A673 (cell line): ENCODE results near the gene MCM7. TPM values are rescaled to one million over a fixed set of nuclear protein-coding genes. Genes with fewer than 3 reads are reported as not detected.

Experiments used
- BruUV-seq: library from RNA; stranded (reverse); fragments of 400-500 nt; replicated peaks from 2 replicates; lab custom pipeline; 2021; lab: Mats Ljungman, UMichigan
- CTCF ChIA-PET: fragments of 300-600 bp; sonication (Branson Sonifier 250); formaldehyde crosslinking; loops from one replicate; lab custom pipeline; 2022; ENCODE audit warnings: antibody characterized with exemption; lab: Charles Lee
- POLR2A ChIA-PET: fragments of 300-600 bp; sonication (Branson Sonifier 250); formaldehyde crosslinking; loops from one replicate; lab custom pipeline; 2022; ENCODE audit warnings: antibody characterized with exemption; ENCODE audit not compliant: low non-redundant PET; lab: Charles Lee
- DNase-seq: peaks from one replicate; pipeline ENCODE4 v3.0.0-alpha.2; 2015; ENCODE audit warnings: low spot score
- H3K27ac ChIP-seq: fragments of 200-600 bp; sonication (generic); 2 replicates; pipeline ENCODE4 v1.5.1; 2016; ENCODE audit warnings: mixed run types, low read depth, mild to moderate bottlenecking, mixed read lengths, antibody characterized with exemption, low read length; ENCODE audit not compliant: poor library complexity, severe bottlenecking
- H3K27me3 ChIP-seq: fragments of 200-600 bp; sonication (generic); replicated peaks from 2 replicates; pipeline ENCODE4 v1.6.1; 2017; ENCODE audit warnings: mixed run types, low read depth, mild to moderate bottlenecking, mixed read lengths, antibody characterized with exemption, low read length; ENCODE audit not compliant: insufficient read depth, poor library complexity
- H3K36me3 ChIP-seq: fragments of 200-600 bp; sonication (generic); 2 replicates; pipeline ENCODE4 v1.6.1; 2016; ENCODE audit warnings: mixed run types, mild to moderate bottlenecking, mixed read lengths, antibody characterized with exemption, low read length; ENCODE audit not compliant: insufficient read depth, poor library complexity, severe bottlenecking
- H3K4me1 ChIP-seq: fragments of 200-600 bp; sonication (generic); 2 replicates; pipeline ENCODE4 v1.6.1; 2017; ENCODE audit warnings: mixed run types, mild to moderate bottlenecking, mixed read lengths, antibody characterized with exemption, low read length; ENCODE audit not compliant: insufficient read depth, poor library complexity, severe bottlenecking
- H3K4me3 ChIP-seq: fragments of 200-600 bp; sonication (generic); 2 replicates; pipeline ENCODE4 v1.5.1; 2016; ENCODE audit warnings: low read depth, mixed run types, mild to moderate bottlenecking, mixed read lengths, low read length; ENCODE audit not compliant: poor library complexity, severe bottlenecking
- H3K9me3 ChIP-seq: fragments of 200-600 bp; sonication (generic); 2 replicates; pipeline ENCODE4 v1.6.1; 2016; ENCODE audit warnings: mixed run types, low read depth, mild to moderate bottlenecking, mixed read lengths, antibody characterized with exemption, low read length; ENCODE audit not compliant: poor library complexity, severe bottlenecking
- CTCF ChIP-seq: fragments of 300-800, 200-600 bp; sonication (generic); conservative IDR thresholded peaks from 2 replicates; pipeline ENCODE4 v1.5.1; 2017; ENCODE audit warnings: low read depth, mild to moderate bottlenecking, antibody characterized with exemption, low read length, moderate library complexity, mixed read lengths
- EZH2 ChIP-seq: fragments of 200-600 bp; sonication (generic); IDR thresholded peaks from 2 replicates; pipeline ENCODE4 v1.6.1; 2017; ENCODE audit warnings: borderline replicate concordance, low read depth, mild to moderate bottlenecking, mixed read lengths, antibody characterized with exemption, low read length; ENCODE audit not compliant: poor library complexity, severe bottlenecking
- intact Hi-C: fragments of 100-400 bp; cut with micrococcal nuclease; formaldehyde crosslinking; loops from one replicate; pipeline ENCODE4 v1.10.0; 2022; ENCODE audit not compliant: unreplicated experiment
- total RNA-seq: library from RNA; stranded (reverse); gene quantifications from 2 replicates; pipeline ENCODE4 v1.2.3, GENCODE V29; 2021

The MCM7 gene
- total RNA-seq, 1 experiment from 2014 or later = 399 TPM

- ChIA-PET CTCF (no interaction called here), POLR2A (interaction anchor here (0.6 kb wide), 2 partner anchors 63 to 99 kb away, joined by 3 to 4 read pairs; no protein-coding TSS in a partner anchor)
- no peaks in the 10 kb centered on the region for H3K9me3 ChIP-seq
- H3K27me3 ChIP-seq = no peaks in the 10 kb centered on the region
- intact Hi-C loops = no loop called here
- no peak for TF ChIP-seq EZH2
- TF ChIP-seq CTCF = no peak
- no peak overlapping the region for H3K4me3 ChIP-seq
- DNase-seq = no peak
- H3K36me3 ChIP-seq = peaks cover 80% of the 10 kb centered on the region
- BruUV-seq = no TSS peak
- no peak overlapping the region for H3K27ac ChIP-seq
- peaks cover 26% of the 10 kb centered on the region for H3K4me1 ChIP-seq
Measured at GRCh38 chr7:100093054-100093453, 8.1 kb downstream of the MCM7 start.

- intact Hi-C loops = no loop called here
- H3K4me1 ChIP-seq = peaks cover 40% of the 10 kb centered on the region
- ChIA-PET POLR2A (interaction anchor here (0.6 kb wide), 1 partner anchor 580 kb away, joined by 26 read pairs; no protein-coding TSS in a partner anchor), CTCF (no interaction called here)
- no peak overlapping the region for H3K4me3 ChIP-seq
- BruUV-seq = TSS peak; percentile 75
- no peaks in the 10 kb centered on the region for H3K27me3 ChIP-seq
- peak; percentile 66 for DNase-seq
- H3K36me3 ChIP-seq = peaks cover 66% of the 10 kb centered on the region
- H3K27ac ChIP-seq = peak overlapping the region; percentile 24
- no peaks in the 10 kb centered on the region for H3K9me3 ChIP-seq
- TF ChIP-seq EZH2 (no peak), CTCF (no peak)
Measured at GRCh38 chr7:100091411-100092181, 9.6 kb downstream of the MCM7 start.

- Histone ChIP-seq H3K4me1 (peaks cover 43% of the 10 kb centered on the region), H3K27me3 (no peaks in the 10 kb centered on the region), H3K27ac (peak overlapping the region; percentile 24), H3K4me3 (no peak overlapping the region), H3K9me3 (no peaks in the 10 kb centered on the region), H3K36me3 (peaks cover 57% of the 10 kb centered on the region)
- intact Hi-C loops = no loop called here
- POLR2A ChIA-PET = interaction anchor here (0.6 kb wide), 1 partner anchor 264 kb away, joined by 11 read pairs; no protein-coding TSS in a partner anchor
- no TSS peak for BruUV-seq
- no peak for TF ChIP-seq EZH2
- no peak for TF ChIP-seq CTCF
- CTCF ChIA-PET = interaction anchor here (0.6 kb wide), 1 partner anchor 48 kb away, joined by 6 read pairs; no protein-coding TSS in a partner anchor
- peak; percentile 48 for DNase-seq
Measured at GRCh38 chr7:100090527-100091410, 10.4 kb downstream of the MCM7 start.
